Bronchial epithelial cell (primary cell): ENCODE results near the gene AFTPH. TPM values are rescaled to one million over a fixed set of nuclear protein-coding genes. Genes with fewer than 3 reads are reported as not detected.

Source experiments
- DNase-seq: peaks from one replicate; pipeline ENCODE4 v3.0.0-alpha.2; 2010; ENCODE audit warnings: low read depth
- FAIRE-seq: peaks from 2 replicates; lab custom pipeline; 2011; peaks lifted over from hg19 to GRCh38; lab: Jason Lieb, UNC
- H3K27me3 ChIP-seq: 2 replicates; pipeline ENCODE4 v1.5.1; 2011; ENCODE audit warnings: low read length; ENCODE audit not compliant: control insufficient read depth, insufficient read depth
- H3K36me3 ChIP-seq: 2 replicates; pipeline ENCODE4 v1.5.1; 2011; ENCODE audit warnings: low read length; ENCODE audit not compliant: control insufficient read depth, insufficient read depth
- H3K4me3 ChIP-seq: 2 replicates; pipeline ENCODE4 v1.5.1; 2011; ENCODE audit warnings: mild to moderate bottlenecking, low read depth, low read length, control low read depth
- CTCF ChIP-seq: IDR thresholded peaks from 2 replicates; pipeline ENCODE4 v1.5.1; 2011; ENCODE audit warnings: mild to moderate bottlenecking, moderate library complexity, low read length, control low read depth, inconsistent platforms; ENCODE audit not compliant: insufficient read depth, severe bottlenecking
- total RNA-seq: library from RNA; depleted of rRNA; stranded (reverse); fragments of >200 nt; gene quantifications from 2 replicates; pipeline ENCODE4 v1.2.1, GENCODE V29; 2014

Gene AFTPH
- total RNA-seq, result 56.3 and 58.9 TPM in 2 replicates

- DNase-seq, result peak; percentile 95
- FAIRE-seq, result no peak
- Histone ChIP-seq H3K27me3 (no peaks in the 10 kb centered on the region), H3K4me3 (peak within 1 kb of the TSS; percentile 90), H3K36me3 (no peaks in the 10 kb centered on the region)
- peak; percentile 1 for TF ChIP-seq CTCF
Observed at GRCh38 chr2:64523666-64524603, at the start of gene AFTPH. TSS of gene AFTPH (plus strand) at chr2:64524328. CDS start at chr2:64551475, 27,147 bp downstream.

GRCh38 chr2:64474636-64475035 is 49.5 kb upstream of the AFTPH start:
- no peak for FAIRE-seq
- no peaks in the 10 kb centered on the region for H3K27me3 ChIP-seq
- H3K4me3 ChIP-seq, result no peak overlapping the region
- no peak for DNase-seq
- H3K36me3 ChIP-seq, result no peaks in the 10 kb centered on the region
- no peak for TF ChIP-seq CTCF

GRCh38 chr2:64477037-64477436 is 47.1 kb upstream of the AFTPH start:
- H3K4me3 ChIP-seq, result no peak overlapping the region
- FAIRE-seq (no peak), DNase-seq (no peak)

DNA sequence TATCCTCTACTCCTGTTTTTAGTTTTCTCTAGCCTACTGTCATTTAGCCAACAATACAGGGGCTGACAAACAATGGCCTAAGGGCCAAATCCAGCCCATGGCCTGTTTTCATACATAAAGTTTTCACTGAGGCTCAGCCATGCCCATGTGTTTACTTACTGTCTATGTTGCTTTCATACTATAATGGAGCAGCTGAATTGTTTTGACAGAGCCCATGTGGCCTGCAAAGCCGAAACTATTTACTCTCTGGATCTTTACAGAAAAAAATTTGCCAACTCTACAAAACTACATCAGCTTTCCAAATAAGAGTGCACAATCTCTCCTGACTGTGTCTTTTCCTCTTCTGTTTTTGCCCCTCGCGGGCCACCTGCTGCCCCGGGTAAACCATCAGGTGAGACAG is 46.1 kb upstream of the AFTPH start:
- DNase-seq (no peak), FAIRE-seq (no peak)
- Histone ChIP-seq H3K36me3 (no peaks in the 10 kb centered on the region), H3K4me3 (no peak overlapping the region), H3K27me3 (no peaks in the 10 kb centered on the region)
- no peak for TF ChIP-seq CTCF

More at GRCh38 chr2:64477037-64477436, 47.1 kb upstream of the AFTPH start:
- Histone ChIP-seq H3K36me3 (no peaks in the 10 kb centered on the region), H3K27me3 (no peaks in the 10 kb centered on the region)
- TF ChIP-seq CTCF, result no peak

DNA sequence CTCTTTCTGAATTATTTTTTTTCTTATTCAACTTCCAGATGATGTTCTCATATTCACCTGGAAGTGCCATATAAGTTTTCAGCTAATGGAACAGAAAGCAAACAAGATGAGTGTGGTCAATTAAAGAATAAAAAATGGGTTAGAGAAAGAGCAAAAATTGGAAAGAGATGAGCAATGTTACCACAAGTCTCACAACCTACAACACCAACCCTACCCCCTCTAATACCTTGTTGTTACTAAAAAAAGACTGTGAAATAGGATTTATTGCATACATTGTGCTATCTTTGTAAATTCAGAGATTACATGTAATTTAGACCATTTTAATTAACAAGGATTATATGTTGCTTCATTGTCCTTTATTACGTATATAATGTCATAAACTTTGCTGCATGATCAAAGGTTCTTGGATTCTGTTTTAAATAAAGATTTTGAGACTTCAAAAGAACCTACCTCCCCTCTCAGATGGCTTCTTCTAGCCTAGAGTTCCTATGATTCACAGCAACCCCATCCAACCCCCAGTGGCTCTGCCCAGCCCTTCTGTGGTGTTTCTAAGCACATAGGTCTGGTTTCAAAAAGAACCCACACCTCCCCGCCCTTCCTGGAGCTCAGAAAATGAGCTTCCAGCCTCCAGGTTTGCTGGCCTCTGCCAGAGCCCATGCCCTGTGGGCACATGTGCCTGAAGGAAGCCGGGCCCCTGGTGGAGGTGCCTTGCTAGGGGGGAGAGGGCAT is 45.5 kb upstream of the AFTPH start:
- H3K27me3 ChIP-seq, result no peaks in the 10 kb centered on the region
- TF ChIP-seq CTCF, result no peak
- DNase-seq, result no peak
- no peaks in the 10 kb centered on the region for H3K36me3 ChIP-seq
- no peak for FAIRE-seq
- H3K4me3 ChIP-seq, result no peak overlapping the region
